ENCODE data around the gene ARID1B.

- TF ChIP-seq CTCF (IDR thresholded peaks at IDR 0.05; ENCODE audit: poor library complexity) (no peak), EZH2 (IDR thresholded peaks at IDR 0.05; ENCODE audit: borderline replicate concordance) (no peak), EZH2phosphoT487 (IDR thresholded peaks at IDR 0.05; ENCODE audit: low read depth, severe bottlenecking, unreplicated experiment) (no peak)
These were observed 102.4 kb downstream of the ARID1B start for GRCh38 chr6:156879591-156879990.
